ENCODE data around the gene LARP1B.

DNA sequence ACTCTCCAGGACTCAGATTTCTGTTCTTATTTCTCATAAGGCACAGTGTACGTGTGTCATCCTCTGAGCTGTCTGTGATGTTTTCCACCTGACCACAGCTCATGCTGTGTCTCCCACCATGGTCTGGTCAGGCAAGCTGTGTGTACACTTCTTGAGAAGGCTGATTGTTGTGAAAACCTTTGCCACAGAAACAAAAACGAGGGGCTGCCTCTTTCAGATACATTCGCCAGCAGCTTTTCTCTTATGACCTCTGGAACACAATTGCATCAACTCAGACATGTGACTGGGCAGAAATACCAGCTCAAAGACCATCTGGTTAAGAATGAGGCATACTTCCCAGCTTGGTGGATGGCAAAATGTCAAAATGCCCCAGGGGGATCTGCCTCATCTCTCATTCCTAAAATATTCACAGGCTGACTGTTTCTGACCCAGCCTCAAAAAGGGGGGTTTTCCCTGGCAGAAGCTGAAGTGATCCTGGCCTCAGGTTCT, 180.4 kb downstream of the LARP1B start:
- TF ChIP-seq, protein P1, sequence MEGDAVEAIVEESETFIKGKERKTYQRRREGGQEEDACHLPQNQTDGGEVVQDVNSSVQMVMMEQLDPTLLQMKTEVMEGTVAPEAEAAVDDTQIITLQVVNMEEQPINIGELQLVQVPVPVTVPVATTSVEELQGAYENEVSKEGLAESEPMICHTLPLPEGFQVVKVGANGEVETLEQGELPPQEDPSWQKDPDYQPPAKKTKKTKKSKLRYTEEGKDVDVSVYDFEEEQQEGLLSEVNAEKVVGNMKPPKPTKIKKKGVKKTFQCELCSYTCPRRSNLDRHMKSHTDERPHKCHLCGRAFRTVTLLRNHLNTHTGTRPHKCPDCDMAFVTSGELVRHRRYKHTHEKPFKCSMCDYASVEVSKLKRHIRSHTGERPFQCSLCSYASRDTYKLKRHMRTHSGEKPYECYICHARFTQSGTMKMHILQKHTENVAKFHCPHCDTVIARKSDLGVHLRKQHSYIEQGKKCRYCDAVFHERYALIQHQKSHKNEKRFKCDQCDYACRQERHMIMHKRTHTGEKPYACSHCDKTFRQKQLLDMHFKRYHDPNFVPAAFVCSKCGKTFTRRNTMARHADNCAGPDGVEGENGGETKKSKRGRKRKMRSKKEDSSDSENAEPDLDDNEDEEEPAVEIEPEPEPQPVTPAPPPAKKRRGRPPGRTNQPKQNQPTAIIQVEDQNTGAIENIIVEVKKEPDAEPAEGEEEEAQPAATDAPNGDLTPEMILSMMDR (conservative IDR thresholded peaks at IDR 0.05; ENCODE audit: low read length), result no peak
- no peak for TF ChIP-seq EZH2phosphoT487 (IDR thresholded peaks at IDR 0.05; ENCODE audit: borderline replicate concordance, low read depth, low read length)

Measured in OCI-LY7 (cell line).